OCI-LY1 (cell line): ENCODE data around the gene GBP2.

Experiments used
- H2AFZ ChIP-seq: fragments of 200-600 bp; sonication (generic), shearing (Covaris generic); 2 replicates; pipeline ENCODE4 v1.6.0; 2014; ENCODE audit warnings: antibody characterized with exemption, mild to moderate bottlenecking, low read length
- H3F3A ChIP-seq: fragments of 200-600 bp; sonication (generic), shearing (Covaris generic); 2 replicates; pipeline ENCODE4 v1.6.0; 2014; ENCODE audit warnings: mild to moderate bottlenecking, antibody characterized with exemption, low read length, moderate library complexity; ENCODE audit not compliant: insufficient read depth
- H3K27ac ChIP-seq: fragments of 200-600 bp; sonication (generic); 2 replicates; pipeline ENCODE4 v1.5.1; 2014; ENCODE audit warnings: low read length, mixed run types, mild to moderate bottlenecking, low read depth; ENCODE audit not compliant: poor library complexity, severe bottlenecking
- H3K27me3 ChIP-seq: fragments of 200-600 bp; sonication (generic); 2 replicates; pipeline ENCODE4 v1.6.0; 2014; ENCODE audit warnings: antibody characterized with exemption, mild to moderate bottlenecking, low read length, moderate library complexity; ENCODE audit not compliant: insufficient read depth
- H3K36me3 ChIP-seq: fragments of 200-600 bp; sonication (generic); 2 replicates; pipeline ENCODE4 v1.6.1; 2014; ENCODE audit warnings: mild to moderate bottlenecking, antibody characterized with exemption, low read length, moderate library complexity, mixed read lengths; ENCODE audit not compliant: insufficient read depth
- H3K4me1 ChIP-seq: fragments of 200-600 bp; sonication (generic); 2 replicates; pipeline ENCODE4 v1.5.1; 2014; ENCODE audit warnings: mild to moderate bottlenecking, low read length, moderate library complexity; ENCODE audit not compliant: insufficient read depth, severe bottlenecking
- H3K4me2 ChIP-seq: fragments of 200-600 bp; sonication (generic), shearing (Covaris generic); 2 replicates; pipeline ENCODE4 v1.6.1; 2014; ENCODE audit warnings: low read length
- H3K4me3 ChIP-seq: fragments of 200-600 bp; sonication (generic); 2 replicates; pipeline ENCODE4 v1.5.1; 2014; ENCODE audit warnings: low read length, low read depth, mild to moderate bottlenecking, mixed read lengths; ENCODE audit not compliant: poor library complexity, severe bottlenecking
- H3K79me2 ChIP-seq: fragments of 200-600 bp; shearing (Covaris generic); 2 replicates; pipeline ENCODE4 v1.6.1; 2016; ENCODE audit warnings: mixed run types, low read length, mixed read lengths; ENCODE audit not compliant: insufficient read depth
- H3K9ac ChIP-seq: fragments of 200-600 bp; sonication (generic), shearing (Covaris generic); 2 replicates; pipeline ENCODE4 v1.6.1; 2014; ENCODE audit warnings: mild to moderate bottlenecking, low read length, mixed read lengths
- H3K9me2 ChIP-seq: fragments of 200-600 bp; sonication (generic), shearing (Covaris generic); 2 replicates; pipeline ENCODE4 v1.6.1; 2014; ENCODE audit warnings: low read depth, mild to moderate bottlenecking, low read length, mixed read lengths
- H3K9me3 ChIP-seq: fragments of 200-600 bp; shearing (Covaris generic); 2 replicates; pipeline ENCODE4 v1.6.1; 2014; ENCODE audit warnings: low read length, mixed read lengths
- H4K20me1 ChIP-seq: fragments of 200-600 bp; sonication (generic), shearing (Covaris generic); 2 replicates; pipeline ENCODE4 v1.6.0; 2016; ENCODE audit warnings: mild to moderate bottlenecking, low read length; ENCODE audit not compliant: insufficient read depth
- EZH2 ChIP-seq: fragments of 200-600 bp; sonication (generic), shearing (Covaris generic); IDR thresholded peaks from 2 replicates; pipeline ENCODE4 v1.8.0; 2017; ENCODE audit warnings: borderline replicate concordance, mixed run types, mild to moderate bottlenecking, antibody characterized with exemption, low read length, moderate library complexity, mixed read lengths
- TF ChIP-seq, protein P1 (sequence below): fragments of 200-600 bp; sonication (generic), shearing (Covaris generic); IDR thresholded peaks from 2 replicates; pipeline ENCODE4 v1.5.1; 2017; ENCODE audit warnings: mild to moderate bottlenecking, antibody characterized with exemption, low read length, moderate library complexity, mixed read lengths

Gene GBP2

DNA sequence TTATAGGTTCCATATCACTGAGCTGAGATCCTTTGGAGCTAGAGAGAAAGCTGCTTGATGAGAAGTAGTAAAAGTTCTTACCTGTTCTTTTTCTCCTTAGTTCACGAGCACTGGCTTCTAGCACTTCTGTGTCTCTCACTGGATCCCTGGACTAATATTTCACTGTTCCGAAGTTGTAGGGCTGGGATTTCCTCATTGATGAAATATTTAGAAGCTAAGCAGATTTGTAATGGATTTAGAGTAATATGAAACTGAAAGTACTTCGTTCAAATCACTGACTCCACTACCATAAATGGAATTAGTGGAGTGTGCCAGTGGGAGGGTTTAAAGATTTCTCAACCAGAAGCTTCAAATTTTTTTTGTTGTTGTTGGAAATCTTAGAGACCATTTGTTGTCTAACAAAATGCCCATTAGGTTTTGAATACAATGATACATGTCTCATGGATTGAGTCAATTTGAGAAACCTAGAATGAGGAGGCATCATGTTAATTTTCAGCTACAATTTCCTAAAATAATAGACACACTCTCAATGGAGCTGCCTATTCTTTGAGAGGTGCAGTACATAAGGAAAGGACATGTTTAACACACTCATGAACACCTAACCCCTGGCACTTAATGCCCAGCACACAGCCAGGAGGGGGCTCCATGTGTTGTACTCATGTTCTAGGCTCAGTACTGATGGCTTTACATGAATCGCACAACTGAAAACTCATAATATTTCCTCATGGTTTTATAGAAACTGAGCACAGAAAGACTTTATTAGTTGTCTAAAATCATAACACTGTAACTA is 60.6 kb downstream of the GBP2 start, which contains the start of gene GBP1:
GBP1 (minus strand) TSS at position 130 of the 790 bp plus-strand sequence. CDS start 1,974 bp downstream, outside the sequence.
- Histone ChIP-seq H2AFZ (no peak within 1 kb of the TSS), H3K4me2 (peak within 1 kb of the TSS; percentile 45; the same call in 1 of the 2 replicates), H3K27me3 (no peaks in the 10 kb centered on the region), H3K4me1 (no peaks in the 10 kb centered on the region), H3K4me3 (no peak within 1 kb of the TSS), H3K79me2 (no peaks in the 10 kb centered on the region), H3K9me2 (no peaks in the 10 kb centered on the region), H3F3A (no peaks in the 10 kb centered on the region), H3K36me3 (no peaks in the 10 kb centered on the region), H3K9me3 (no peaks in the 10 kb centered on the region), H4K20me1 (no peaks in the 10 kb centered on the region), H3K27ac (no peak within 1 kb of the TSS), H3K9ac (no peak within 1 kb of the TSS)
- TF ChIP-seq, protein P1, sequence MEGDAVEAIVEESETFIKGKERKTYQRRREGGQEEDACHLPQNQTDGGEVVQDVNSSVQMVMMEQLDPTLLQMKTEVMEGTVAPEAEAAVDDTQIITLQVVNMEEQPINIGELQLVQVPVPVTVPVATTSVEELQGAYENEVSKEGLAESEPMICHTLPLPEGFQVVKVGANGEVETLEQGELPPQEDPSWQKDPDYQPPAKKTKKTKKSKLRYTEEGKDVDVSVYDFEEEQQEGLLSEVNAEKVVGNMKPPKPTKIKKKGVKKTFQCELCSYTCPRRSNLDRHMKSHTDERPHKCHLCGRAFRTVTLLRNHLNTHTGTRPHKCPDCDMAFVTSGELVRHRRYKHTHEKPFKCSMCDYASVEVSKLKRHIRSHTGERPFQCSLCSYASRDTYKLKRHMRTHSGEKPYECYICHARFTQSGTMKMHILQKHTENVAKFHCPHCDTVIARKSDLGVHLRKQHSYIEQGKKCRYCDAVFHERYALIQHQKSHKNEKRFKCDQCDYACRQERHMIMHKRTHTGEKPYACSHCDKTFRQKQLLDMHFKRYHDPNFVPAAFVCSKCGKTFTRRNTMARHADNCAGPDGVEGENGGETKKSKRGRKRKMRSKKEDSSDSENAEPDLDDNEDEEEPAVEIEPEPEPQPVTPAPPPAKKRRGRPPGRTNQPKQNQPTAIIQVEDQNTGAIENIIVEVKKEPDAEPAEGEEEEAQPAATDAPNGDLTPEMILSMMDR = no peak
- no peak for TF ChIP-seq EZH2

DNA sequence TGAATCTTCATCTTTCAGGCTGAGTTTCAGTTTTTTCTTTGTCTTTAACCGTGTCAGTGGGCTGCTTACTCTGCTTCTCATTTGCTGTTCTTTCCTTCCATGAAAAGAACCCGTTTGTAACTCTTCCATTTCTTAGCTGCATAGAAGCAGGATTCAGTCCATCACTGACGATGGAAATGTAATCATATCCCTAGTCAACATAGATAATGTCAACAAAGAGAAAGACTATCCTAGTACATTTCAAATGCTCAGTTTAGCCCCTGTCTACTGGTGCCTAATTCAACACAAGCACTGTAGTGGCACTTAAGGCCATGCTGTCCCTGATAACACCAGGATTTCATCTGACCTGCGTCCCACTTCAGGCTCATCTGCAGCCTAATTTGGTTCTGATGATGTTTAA is 61.3 kb downstream of the GBP2 start:
- Histone ChIP-seq H3K4me2 (peak overlapping the region; percentile 45; the same call in 1 of the 2 replicates), H4K20me1 (no peaks in the 10 kb centered on the region), H2AFZ (no peak overlapping the region), H3K27me3 (no peaks in the 10 kb centered on the region), H3K9me3 (no peaks in the 10 kb centered on the region), H3F3A (no peaks in the 10 kb centered on the region), H3K27ac (no peak overlapping the region), H3K9me2 (no peaks in the 10 kb centered on the region), H3K36me3 (no peaks in the 10 kb centered on the region), H3K4me3 (no peak overlapping the region), H3K9ac (no peak overlapping the region), H3K4me1 (no peaks in the 10 kb centered on the region), H3K79me2 (no peaks in the 10 kb centered on the region)
- TF ChIP-seq EZH2 = no peak
- TF ChIP-seq, protein P1 = no peak

DNA sequence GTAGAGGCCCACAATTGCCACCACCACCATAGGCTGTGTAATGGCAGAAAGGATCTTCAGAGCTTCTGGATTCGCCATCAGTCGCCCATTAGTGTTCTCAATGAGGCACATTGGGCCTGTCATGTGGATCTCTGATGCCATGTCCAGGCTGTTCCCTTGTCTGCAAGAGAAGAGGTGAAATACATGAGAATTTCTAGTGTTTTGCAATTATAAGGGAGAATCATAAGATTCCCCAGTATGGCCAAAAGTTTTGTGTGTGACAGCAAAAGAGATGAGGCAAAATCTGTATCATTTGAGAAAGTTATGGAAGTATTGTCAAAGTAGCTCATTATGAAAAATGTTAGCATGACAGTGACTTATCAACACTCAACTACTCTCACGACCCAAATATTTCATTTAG is 62.8 kb downstream of the GBP2 start:
- Histone ChIP-seq H3K9me2 (no peaks in the 10 kb centered on the region), H4K20me1 (no peaks in the 10 kb centered on the region), H3F3A (no peaks in the 10 kb centered on the region), H3K27me3 (no peaks in the 10 kb centered on the region), H3K4me2 (no peak overlapping the region), H3K4me3 (no peak overlapping the region), H3K9ac (no peak overlapping the region), H3K4me1 (no peaks in the 10 kb centered on the region), H3K27ac (no peak overlapping the region), H2AFZ (no peak overlapping the region), H3K9me3 (no peaks in the 10 kb centered on the region), H3K79me2 (no peaks in the 10 kb centered on the region), H3K36me3 (no peaks in the 10 kb centered on the region)
- no peak for TF ChIP-seq EZH2
- TF ChIP-seq, protein P1 = no peak
